K562 (cell line): ENCODE data around the gene DENR. TPM values are rescaled to one million over a fixed set of nuclear protein-coding genes. Genes with fewer than 3 reads are reported as not detected.
A peak's percentile ranks its signal among the peaks of the same experiment; 100 is the strongest.

ENCODE experiments used
- DMBX1 ChIP-seq: fragments of 250-450 bp; sonication (Bioruptor Pico); IDR thresholded peaks from 2 replicates; pipeline ENCODE4 v1.8.0; 2022; ENCODE audit warnings: inconsistent platforms, mild to moderate bottlenecking, moderate library complexity, borderline replicate concordance
- DPF2 ChIP-seq: fragments of 450-650 bp; IDR thresholded peaks from 2 replicates; pipeline ENCODE4 v1.6.1; 2016
- MEF2D ChIP-seq: conservative IDR thresholded peaks from 2 replicates; pipeline ENCODE4 v1.6.1; 2016; ENCODE audit warnings: low read depth, missing genetic modification characterization, missing compliant biosample characterization
- NEUROD1 ChIP-seq: fragments of 150-350 bp; IDR thresholded peaks from 2 replicates; pipeline ENCODE4 v1.6.1; 2014; ENCODE audit warnings: borderline replicate concordance, low read length, low read depth; ENCODE audit not compliant: partially characterized antibody
- RCOR1 ChIP-seq, 2 experiments: IDR thresholded peaks; 2 replicates each; pipeline ENCODE4 v1.6.1; 2012; ENCODE audit warnings: low read depth in 2 of 2, low read length in 2 of 2, borderline replicate concordance in 1 of 2, improper control_type of control experiment in 1 of 2
- TRIM28 ChIP-seq: fragments of 450-650 bp; IDR thresholded peaks from 2 replicates; pipeline ENCODE4 v1.6.1; 2017
- ZNF408 ChIP-seq: fragments of 250-450 bp; sonication (Bioruptor Pico); IDR thresholded peaks from 2 replicates; pipeline ENCODE4 v1.4.0; 2020; ENCODE audit warnings: low read depth, mild to moderate bottlenecking, moderate library complexity
- polyA plus RNA-seq, 8 experiments: library from polyadenylated mRNA; depleted of rRNA in 4 of 8; stranded (reverse) in 5 of 8; unstranded in 3 of 8; fragments of >200 nt; fragmentation: Nextera tagmentation in 2 of 8; fragmentation: Illumina TruSeq in 1 of 8; extraction: Ambion mirVana in 2 of 8; extraction: Trizol in 1 of 8; gene quantifications; 2 replicates each; pipeline versions ENCODE4 v1.2.1 to v1.2.3, GENCODE V29; 2011 to 2014; ENCODE audit warnings: inconsistent platforms in 1 of 8, missing spikeins in 1 of 8
- total RNA-seq, 7 experiments: library from RNA; depleted of rRNA in 6 of 7; stranded (reverse); fragments of >200 nt in 6 of 7; fragmentation: Illumina TruSeq in 2 of 7; extraction: Trizol in 2 of 7; gene quantifications; 2 replicates each; pipeline versions ENCODE4 v1.2.1 to v1.2.3, GENCODE V29; 2011 to 2021; ENCODE audit warnings: low replicate concordance in 1 of 7
- TF ChIP-seq, protein P1 (sequence below): fragments of 250-450 bp; sonication (Bioruptor Pico); IDR thresholded peaks from 2 replicates; pipeline ENCODE4 v1.4.0; 2020; ENCODE audit warnings: mild to moderate bottlenecking, moderate library complexity
- TF ChIP-seq, protein P2 (sequence below), 2 experiments: fragments of 450-650 bp in 1 of 2; sonication (generic) in 1 of 2; formaldehyde crosslinking in 1 of 2; IDR thresholded peaks in 1 of 2; conservative IDR thresholded peaks in 1 of 2; 2 replicates each; pipeline versions ENCODE4 v1.6.1 to v1.8.1; 2016 to 2023; ENCODE audit warnings: mild to moderate bottlenecking in 2 of 2, moderate library complexity in 2 of 2, inconsistent platforms in 1 of 2, missing genetic modification reagents in 1 of 2
- TF ChIP-seq, protein P3 (sequence below), 2 experiments: fragments of 250-450 bp in 1 of 2; fragments of 450-650 bp in 1 of 2; sonication (Bioruptor Pico) in 1 of 2; IDR thresholded peaks; 2 replicates each; pipeline versions ENCODE4 v1.6.1 to v1.8.0; 2016 to 2021; ENCODE audit warnings: mild to moderate bottlenecking in 2 of 2, moderate library complexity in 2 of 2, missing compliant biosample characterization in 1 of 2, missing genetic modification characterization in 1 of 2

DENR gene
- total and polyA plus RNA-seq, 9 of the 15 experiments (the other 6 are each of a cell fraction or from before 2014, with no cell fraction given), result 32.5 to 77.4 (median 54.7) TPM

DNA sequence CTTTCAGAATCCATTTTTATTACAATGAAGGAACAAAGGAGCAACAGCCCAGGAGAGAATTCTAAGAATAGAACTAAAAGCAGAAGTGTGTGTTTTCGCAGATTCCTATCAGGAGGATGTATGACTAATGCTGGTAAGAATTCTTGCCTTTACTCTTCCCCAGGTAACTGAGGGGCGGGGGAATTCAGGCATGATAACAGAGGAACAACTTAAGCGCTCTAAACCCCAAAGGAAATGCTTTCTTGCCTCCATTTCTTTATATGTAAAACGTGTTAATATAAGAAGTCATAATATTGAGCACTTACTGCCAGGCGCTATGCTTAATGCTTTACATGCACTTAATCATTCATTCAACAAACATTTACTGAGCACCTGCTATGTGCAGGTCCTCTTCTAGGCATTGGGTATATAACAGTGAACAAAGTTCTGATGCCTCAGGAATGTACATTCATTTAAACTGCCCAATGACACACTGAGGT is 26.5 kb upstream of the DENR start (continued):
- TF ChIP-seq DMBX1 (no peak), ZNF408 (CRISPR knock-in tag) (no peak), DPF2 (peak; percentile 83), NEUROD1 (no peak), MEF2D (tag) (peak; percentile 97), TRIM28 (no peak), RCOR1 (IDR thresholded peaks at IDR 0.05; ENCODE audit: borderline replicate concordance in 1 of 2, low read depth in 2 of 2, low read length in 2 of 2) (peak in 1 of 2 experiments; percentile 41; a peak in 1 of 4 replicates)
- TF ChIP-seq, protein P1, sequence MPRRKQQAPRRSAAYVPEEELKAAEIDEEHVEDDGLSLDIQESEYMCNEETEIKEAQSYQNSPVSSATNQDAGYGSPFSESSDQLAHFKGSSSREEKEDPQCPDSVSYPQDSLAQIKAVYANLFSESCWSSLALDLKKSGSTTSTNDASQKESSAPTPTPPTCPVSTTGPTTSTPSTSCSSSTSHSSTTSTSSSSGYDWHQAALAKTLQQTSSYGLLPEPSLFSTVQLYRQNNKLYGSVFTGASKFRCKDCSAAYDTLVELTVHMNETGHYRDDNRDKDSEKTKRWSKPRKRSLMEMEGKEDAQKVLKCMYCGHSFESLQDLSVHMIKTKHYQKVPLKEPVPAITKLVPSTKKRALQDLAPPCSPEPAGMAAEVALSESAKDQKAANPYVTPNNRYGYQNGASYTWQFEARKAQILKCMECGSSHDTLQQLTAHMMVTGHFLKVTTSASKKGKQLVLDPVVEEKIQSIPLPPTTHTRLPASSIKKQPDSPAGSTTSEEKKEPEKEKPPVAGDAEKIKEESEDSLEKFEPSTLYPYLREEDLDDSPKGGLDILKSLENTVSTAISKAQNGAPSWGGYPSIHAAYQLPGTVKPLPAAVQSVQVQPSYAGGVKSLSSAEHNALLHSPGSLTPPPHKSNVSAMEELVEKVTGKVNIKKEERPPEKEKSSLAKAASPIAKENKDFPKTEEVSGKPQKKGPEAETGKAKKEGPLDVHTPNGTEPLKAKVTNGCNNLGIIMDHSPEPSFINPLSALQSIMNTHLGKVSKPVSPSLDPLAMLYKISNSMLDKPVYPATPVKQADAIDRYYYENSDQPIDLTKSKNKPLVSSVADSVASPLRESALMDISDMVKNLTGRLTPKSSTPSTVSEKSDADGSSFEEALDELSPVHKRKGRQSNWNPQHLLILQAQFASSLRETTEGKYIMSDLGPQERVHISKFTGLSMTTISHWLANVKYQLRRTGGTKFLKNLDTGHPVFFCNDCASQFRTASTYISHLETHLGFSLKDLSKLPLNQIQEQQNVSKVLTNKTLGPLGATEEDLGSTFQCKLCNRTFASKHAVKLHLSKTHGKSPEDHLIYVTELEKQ (CRISPR knock-in tag), result no peak
- TF ChIP-seq, protein P2, sequence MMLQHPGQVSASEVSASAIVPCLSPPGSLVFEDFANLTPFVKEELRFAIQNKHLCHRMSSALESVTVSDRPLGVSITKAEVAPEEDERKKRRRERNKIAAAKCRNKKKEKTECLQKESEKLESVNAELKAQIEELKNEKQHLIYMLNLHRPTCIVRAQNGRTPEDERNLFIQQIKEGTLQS (IDR thresholded peaks at IDR 0.05), result peak; percentile 82
- TF ChIP-seq, protein P2 (CRISPR knock-in tag; conservative IDR thresholded peaks at IDR 0.05), result no peak
- TF ChIP-seq, protein P3, sequence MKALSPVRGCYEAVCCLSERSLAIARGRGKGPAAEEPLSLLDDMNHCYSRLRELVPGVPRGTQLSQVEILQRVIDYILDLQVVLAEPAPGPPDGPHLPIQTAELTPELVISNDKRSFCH (CRISPR knock-in tag; IDR thresholded peaks at IDR 0.05), result no peak
- TF ChIP-seq, protein P3 (tag; IDR thresholded peaks at IDR 0.05), result no peak
- TF ChIP-seq, all 486 proteins: peak for 31
